Measurements from ENCODE around the gene GRIN3B.
"Not testable (repeated sequence)": the region's sequence is repeated elsewhere in the genome, so short reads cannot be mapped to it uniquely, and the experiment has no call there.

GRIN3B gene

GRCh38 chr19:1000095-1000494 is at the start of gene GRIN3B:
TSS of gene GRIN3B (plus strand) at chr19:1000419. CDS start at chr19:1000438, 19 bp downstream.
- DNase-seq: peak; percentile 5 to 7

GRCh38 chr19:952049-952679 is 48.1 kb upstream of the GRIN3B start:
- DNase-seq: no peak

- DNase-seq: no peak
Measured at GRCh38 chr19:952680-953444, 47.4 kb upstream of the GRIN3B start.

GRCh38 chr19:953445-954271 is 46.6 kb upstream of the GRIN3B start:
- DNase-seq: no peak

- no peak for DNase-seq
Measured at GRCh38 chr19:954272-954671, 45.9 kb upstream of the GRIN3B start.

GRCh38 chr19:954672-955494 is 45.3 kb upstream of the GRIN3B start:
- DNase-seq: no peak

GRCh38 chr19:955803-956765 is 44.1 kb upstream of the GRIN3B start:
- DNase-seq: no peak

- DNase-seq: no peak
Measured at GRCh38 chr19:956766-957440, 43.3 kb upstream of the GRIN3B start.

- not testable (repeated sequence) for DNase-seq
Measured at GRCh38 chr19:957578-957977, 42.6 kb upstream of the GRIN3B start.

GRCh38 chr19:958967-959855 is 41.0 kb upstream of the GRIN3B start:
- DNase-seq: no peak

GRCh38 chr19:960020-960419 is 40.2 kb upstream of the GRIN3B start:
- no peak for DNase-seq

GRCh38 chr19:960601-960938 is 39.6 kb upstream of the GRIN3B start:
- DNase-seq: no peak

GRCh38 chr19:961866-962620 is 38.2 kb upstream of the GRIN3B start:
- DNase-seq: no peak

GRCh38 chr19:962683-963400 is 37.4 kb upstream of the GRIN3B start:
- DNase-seq: no peak

- DNase-seq: no peak
Measured at GRCh38 chr19:963486-963951, 36.7 kb upstream of the GRIN3B start.

- DNase-seq: no peak
Measured at GRCh38 chr19:964116-964520, 36.1 kb upstream of the GRIN3B start.

- no peak for DNase-seq
Measured at GRCh38 chr19:964761-965694, 35.2 kb upstream of the GRIN3B start.

All from bone marrow (tissue), 2 donors.